Activated T-cell treated with anti-CD3 and anti-CD28 coated beads, Interleukin-2, amount 50 U/mL, for 1 hour (primary cell): ENCODE measurements around the gene ADPGK.

Experiments used
- DNase-seq: peaks from one replicate; pipeline ENCODE4 v3.0.0-alpha.2; 2020

ADPGK gene

DNA sequence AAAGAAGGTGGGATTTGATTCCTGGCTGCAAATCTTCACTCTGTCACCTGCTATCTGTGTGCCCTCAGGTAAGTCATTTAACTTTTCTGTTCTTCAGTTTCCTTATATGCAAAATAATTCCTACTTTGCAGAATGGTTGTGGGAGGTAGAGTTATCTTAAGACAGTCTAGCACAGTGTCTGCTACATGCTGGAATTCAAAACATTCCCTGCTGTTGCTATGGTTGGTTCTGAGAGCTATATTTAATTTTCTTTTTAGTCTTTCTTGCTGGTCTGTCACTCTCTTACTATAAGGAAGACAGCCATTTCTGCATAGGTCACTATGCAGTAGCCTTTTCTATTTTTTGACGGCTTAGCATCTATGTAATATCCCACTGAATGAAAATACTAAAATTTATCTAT, 4.0 kb upstream of the ADPGK start:
- DNase-seq = no peak

DNA sequence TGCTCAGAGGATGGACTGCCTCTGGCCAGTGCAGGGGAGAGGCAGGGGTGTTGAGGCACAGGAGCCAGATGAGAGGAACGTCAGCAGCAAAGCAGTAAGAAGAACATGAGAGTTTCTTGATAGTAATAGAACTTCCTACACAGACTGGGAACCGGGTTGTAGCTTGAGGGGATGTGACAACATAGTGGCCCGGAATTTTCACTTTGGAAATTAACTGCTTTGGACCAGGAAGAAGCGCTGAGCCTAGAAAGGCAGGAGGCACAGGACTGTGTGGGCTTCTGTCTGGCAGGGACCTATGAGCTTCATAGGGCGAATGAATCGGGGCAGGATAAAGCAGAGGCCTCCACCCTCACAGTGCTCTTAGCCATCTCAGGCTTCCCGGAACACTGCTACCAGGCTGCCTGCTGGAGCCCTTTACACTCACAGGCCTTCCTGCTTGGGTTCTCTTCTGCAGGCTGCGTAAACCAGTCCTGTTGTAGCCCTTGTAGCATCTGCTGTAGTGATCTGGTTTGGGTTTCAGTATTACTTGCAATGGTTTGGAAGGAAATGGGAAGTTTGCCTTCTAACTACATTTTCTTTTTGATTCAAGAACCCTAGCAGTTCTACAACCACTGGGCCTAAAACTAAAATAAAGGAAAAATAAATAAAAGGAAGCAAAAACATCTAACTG, 3.3 kb upstream of the ADPGK start:
- no peak for DNase-seq

DNA sequence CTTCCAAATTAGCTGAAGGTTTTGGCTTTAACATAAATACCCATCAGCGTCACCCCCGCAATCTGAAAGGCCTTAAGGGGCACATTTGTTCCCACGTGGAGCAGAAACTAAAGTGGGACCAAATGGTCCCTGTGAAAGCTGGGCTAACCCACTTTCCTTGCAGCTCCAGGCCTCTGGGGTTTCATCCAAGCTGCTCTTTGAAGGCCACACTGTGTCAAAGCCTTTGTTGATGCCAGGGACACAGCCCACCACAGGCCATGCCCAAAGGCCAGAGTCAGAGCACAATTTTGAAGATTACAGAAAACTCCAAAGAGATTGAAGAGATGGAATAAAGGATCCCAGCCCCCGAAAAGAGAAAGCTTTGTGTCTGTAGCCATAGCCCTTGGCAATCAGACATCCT, 2.7 kb upstream of the ADPGK start:
- no peak for DNase-seq

GRCh38 chr15:72785841-72786240, 2.3 kb upstream of the ADPGK start:
- DNase-seq = no peak

DNA sequence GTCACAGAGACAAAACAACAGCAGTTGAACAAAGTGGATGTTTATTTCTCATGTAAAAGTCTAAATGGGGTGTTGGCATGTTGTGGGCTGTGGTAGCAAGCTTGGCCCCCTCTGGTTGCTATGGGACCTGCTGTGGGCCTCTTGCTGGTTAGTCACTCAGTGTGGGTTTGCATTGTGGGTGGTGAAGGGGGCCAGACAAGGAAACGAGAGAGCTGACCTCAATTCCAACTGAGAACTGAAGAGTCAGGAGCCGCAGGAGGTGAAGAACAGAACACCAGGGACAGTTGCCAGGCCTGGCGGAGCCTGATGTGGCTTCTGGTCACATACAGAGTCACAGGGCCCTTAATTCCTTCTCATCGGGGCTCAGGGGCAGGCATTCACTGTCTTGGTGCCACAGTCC, 1.9 kb upstream of the ADPGK start:
- DNase-seq = peak; percentile 36

GRCh38 chr15:72784456-72784876, 908 bp upstream of the ADPGK start:
- DNase-seq = no peak

- no peak for DNase-seq
Measured at GRCh38 chr15:72783004-72783639, 436 bp downstream of the ADPGK start.

GRCh38 chr15:72782274-72783003, 1.1 kb downstream of the ADPGK start:
- DNase-seq = no peak

- no peak for DNase-seq
Measured at GRCh38 chr15:72781631-72782030, 1.9 kb downstream of the ADPGK start.

- no peak for DNase-seq
Measured at GRCh38 chr15:72778796-72779195, 4.8 kb downstream of the ADPGK start.

DNA sequence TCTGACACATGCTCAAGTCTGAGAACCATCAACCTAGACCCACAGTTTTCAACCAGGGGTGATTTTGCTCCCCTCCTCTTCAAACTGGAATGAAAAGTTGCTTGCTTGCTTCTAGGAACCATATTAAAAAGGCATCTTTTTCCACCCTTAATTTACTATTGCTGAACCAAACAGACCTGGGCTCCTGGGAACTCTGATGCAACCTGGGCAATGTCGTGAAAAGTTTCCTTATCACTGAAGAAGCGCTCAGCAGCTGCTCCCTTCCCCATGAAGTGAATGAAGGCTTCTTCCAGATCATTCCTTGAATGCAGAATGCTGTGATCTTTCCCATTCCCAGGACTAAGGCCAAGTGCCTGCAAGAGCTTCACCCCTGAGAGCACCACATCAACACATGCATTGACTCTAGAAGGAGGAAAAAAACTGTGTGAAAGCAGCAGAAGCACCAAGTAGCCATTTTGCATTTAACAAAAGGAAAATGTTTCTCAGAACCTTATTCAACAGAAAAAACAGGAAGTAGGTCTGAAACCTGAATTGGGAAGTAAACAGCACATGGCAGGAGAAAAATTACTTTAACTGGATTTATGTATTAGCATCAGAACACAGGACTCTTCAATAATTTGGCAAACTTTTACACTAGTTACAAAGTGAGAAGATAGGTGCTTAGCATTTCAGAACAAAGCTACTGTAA, 8.7 kb downstream of the ADPGK start:
- no peak for DNase-seq

DNA sequence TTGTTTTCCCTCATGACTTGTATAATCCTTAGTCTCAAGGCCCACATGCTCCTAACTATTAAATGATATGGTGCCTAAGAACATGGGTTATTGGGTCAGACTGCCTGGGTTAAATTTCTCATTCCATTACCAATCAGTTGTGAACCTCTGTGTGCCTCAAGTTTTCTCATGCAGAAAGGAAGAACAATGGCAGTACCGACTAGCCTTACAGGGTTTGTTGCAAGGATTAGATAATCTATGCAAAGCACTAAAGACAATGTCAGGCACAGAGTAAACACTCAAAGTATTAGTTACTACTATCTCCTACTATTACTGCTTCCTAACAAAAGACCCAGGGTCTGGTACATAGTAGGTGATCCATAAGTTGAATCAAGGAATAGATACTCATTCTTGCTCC, 12.2 kb downstream of the ADPGK start:
- DNase-seq = no peak

DNA sequence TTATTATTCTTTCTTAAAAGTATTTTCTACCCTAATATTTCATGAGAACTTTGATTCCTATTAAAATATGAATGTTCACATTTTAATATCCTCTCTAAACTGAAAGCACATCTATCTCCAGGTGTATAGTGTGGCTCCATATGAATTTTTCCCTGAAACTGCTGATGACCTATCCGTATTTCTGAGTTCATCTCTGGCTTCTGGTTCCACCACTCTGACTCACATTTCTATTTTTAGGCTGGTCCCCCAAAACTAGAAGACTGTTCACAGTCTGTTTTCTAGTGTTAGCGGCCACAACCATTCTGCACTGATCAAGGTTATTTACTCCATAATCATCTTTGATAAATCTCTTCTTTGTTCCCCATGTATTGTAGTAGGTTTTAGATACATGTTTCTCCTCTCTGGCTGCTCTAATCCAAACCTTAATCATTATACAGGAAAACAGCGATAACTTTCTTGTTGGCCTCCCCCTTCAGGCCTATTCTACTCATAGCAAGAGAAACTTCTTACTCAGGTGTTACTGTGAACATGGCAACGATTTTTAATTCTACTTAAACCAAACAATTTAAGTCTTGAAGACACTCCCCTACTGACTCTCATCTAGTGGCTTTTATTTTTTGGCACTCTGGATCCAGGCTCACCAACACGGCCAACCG, 12.8 kb downstream of the ADPGK start:
- DNase-seq = no peak

GRCh38 chr15:72766780-72767179, 16.8 kb downstream of the ADPGK start:
- DNase-seq = no peak

GRCh38 chr15:72766025-72766424, 17.5 kb downstream of the ADPGK start:
- no peak for DNase-seq

DNA sequence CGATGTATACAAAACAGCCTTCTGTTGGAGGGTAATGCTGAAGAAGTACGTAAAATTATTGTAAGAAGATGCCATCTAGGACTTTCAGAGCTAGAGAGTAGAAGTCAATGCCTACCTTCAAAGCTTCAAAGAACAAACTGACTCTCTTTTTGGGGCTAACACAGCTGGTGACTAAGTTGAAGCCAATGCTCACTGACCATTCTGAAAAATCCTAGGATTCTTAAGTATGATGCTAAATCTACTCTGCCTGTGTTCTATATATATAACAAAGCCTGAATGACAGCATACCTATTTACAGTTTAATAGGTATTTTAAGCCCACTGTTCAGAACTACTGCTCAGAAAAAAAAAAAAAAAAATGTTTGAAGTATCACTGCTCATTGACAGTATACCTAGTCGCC, 18.9 kb downstream of the ADPGK start:
- DNase-seq = no peak

DNA sequence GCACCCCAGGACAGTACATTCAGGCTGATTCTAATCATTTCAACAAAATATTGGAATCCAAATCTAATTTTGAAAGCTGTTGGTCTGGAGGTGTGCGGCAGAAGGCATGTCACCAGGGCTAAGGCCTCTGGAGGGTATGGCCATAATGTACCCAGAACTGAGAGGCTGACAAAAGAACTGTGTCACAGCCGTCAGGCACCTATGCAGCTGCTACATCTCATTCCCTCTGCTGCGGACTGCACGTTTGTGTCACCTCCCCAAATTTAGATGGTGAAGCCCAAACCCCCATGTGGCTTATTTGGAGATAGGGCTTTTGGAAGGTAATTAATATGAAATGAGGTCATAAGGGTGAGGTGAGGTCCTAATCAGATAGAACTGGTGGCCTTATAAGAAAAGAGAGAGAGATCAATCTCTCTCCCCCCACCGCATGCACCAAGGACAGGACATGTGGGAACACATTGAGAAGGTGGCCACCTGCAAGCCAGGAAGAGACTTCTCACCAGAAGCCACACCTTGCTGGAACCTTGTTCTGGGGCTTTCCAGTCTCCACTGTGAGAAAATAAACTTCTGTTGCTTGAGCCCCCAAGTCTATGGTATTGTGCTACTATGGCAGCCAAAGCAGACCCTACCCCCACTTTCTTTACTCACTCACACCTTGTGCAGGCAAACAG, 22.8 kb downstream of the ADPGK start:
- DNase-seq = no peak

- no peak for DNase-seq
Measured at GRCh38 chr15:72758182-72758581, 25.4 kb downstream of the ADPGK start.

DNA sequence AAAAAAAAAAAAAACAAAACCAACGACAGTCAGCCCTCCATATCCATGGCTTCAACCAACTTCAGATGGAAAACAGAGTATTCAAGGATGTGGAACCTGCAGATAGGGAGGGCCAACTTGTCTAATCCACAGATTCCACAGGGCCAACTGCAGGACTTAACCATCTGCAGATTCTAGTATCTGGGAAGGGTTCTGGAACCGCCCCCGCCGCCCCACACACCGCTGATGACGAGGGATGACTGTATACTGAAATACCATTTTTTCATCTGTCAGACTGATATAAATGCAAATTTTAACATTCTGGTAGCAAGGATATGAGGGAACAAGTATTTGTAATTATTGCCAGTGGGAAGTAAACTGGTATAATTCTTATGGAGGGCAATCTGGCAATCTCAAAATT, 29.5 kb downstream of the ADPGK start:
- no peak for DNase-seq

DNA sequence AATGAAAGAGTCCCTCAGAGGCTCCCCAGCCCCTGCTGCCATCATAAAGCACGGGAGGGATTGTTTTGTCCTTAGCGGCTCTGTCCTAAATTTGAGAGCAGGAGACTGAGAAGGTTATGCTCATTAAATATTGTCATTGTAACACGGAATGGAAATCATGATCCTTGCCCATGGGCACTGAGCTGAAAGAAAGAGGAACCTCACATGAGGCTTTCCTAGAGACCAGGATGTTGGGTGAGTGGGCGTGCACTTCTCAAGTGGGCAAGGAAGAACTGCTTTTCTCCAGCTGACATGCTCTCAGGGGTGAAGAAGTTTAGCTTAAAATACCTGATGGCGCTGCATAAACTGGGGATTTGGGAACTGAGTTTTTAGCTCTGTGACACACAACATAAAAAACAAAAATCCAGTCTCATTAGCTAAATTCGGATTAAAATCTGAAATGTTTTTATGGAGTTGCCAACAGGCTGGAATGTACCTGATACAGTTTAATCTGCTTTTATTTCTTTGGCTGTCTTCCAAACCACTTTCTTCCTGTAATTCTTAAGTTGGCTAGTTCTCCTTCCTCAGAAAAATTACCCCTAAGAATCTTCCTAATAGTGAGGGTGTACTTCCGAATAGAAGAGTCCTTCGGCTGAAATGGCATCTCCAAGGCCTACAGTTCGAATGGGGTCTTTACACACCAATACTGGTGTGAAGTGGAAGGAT, 31.7 kb downstream of the ADPGK start:
- DNase-seq = no peak

DNA sequence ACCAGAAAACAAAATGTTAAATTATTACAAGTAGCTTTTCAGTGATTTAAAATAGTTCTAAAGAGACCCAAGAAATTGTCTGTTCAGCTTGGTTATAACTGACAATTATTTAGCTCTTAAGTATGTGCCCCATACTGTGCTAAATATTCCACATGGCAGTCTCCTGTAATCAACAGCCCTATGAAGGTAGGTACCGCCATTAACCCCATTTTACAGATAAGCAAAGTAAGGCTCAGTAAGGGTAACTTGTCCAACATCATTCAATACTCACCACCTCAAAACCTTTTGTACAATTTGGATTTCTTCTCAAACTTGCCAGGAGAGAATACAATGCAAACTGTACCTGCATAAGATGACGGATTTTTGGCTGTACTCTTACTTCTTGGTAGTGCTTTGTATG, 33.9 kb downstream of the ADPGK start:
- DNase-seq = no peak

DNA sequence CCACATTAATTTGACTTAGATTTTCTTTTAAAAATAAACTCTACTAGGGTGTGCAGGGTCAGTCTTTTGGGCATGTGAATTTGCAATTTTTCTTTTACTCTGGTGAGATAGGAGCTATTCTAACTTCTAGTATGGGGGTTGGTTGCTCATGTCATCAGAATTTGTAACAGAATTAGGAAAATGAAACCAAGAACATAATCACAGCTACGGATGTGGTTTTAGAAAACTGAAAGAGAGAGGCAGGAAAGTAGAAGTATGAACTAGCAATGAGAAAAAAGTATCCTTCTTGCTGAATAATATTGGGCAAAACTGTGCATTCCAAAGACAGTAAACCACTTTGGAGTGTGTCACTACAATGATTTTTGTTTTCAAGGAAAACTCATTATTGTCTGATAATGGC, 43.3 kb downstream of the ADPGK start:
- no peak for DNase-seq
